GM12878 (cell line): ENCODE measurements around the gene NPC1.
A peak's percentile ranks its signal among the peaks of the same experiment; 100 is the strongest.

ENCODE experiments used
- CREB1 ChIP-seq: IDR thresholded peaks from 2 replicates; pipeline ENCODE4 v1.6.1; 2012; ENCODE audit warnings: low read depth, mild to moderate bottlenecking, inconsistent platforms
- CTCF ChIP-seq, 3 experiments: IDR thresholded peaks in 2 of 3; conservative IDR thresholded peaks in 1 of 3; 2 replicates each; pipeline ENCODE4 v1.5.1; 2011; ENCODE audit warnings: low read depth in 3 of 3, low read length in 3 of 3, mild to moderate bottlenecking in 3 of 3, control low read depth in 2 of 3, moderate library complexity in 2 of 3, inconsistent platforms in 1 of 3, mixed read lengths in 1 of 3; ENCODE audit not compliant: control insufficient read depth in 2 of 3, insufficient read depth in 1 of 3; ENCODE audit errors: extremely low read depth in 1 of 3
- E2F4 ChIP-seq: IDR thresholded peaks from 2 replicates; pipeline ENCODE4 v1.6.1; 2012; ENCODE audit warnings: low read depth, low read length, improper control_type of control experiment
- EZH2 ChIP-seq: IDR thresholded peaks from 2 replicates; pipeline ENCODE4 v1.6.1; 2012; ENCODE audit warnings: low read depth, mild to moderate bottlenecking, control low read depth, inconsistent platforms, low read length, borderline replicate concordance; ENCODE audit not compliant: control insufficient read depth
- KDM1A ChIP-seq: fragments of 200-600 bp; sonication (generic); IDR thresholded peaks from 2 replicates; pipeline ENCODE4 v1.6.1; 2016; ENCODE audit warnings: borderline replicate concordance
- MYC ChIP-seq: IDR thresholded peaks from 2 replicates; pipeline ENCODE4 v1.6.1; 2011; ENCODE audit warnings: mild to moderate bottlenecking, low read length, moderate library complexity, inconsistent platforms; ENCODE audit not compliant: insufficient read depth, insufficient replicate concordance, insufficient read length, severe bottlenecking
- POLR2A ChIP-seq: IDR thresholded peaks from 2 replicates; pipeline ENCODE4 v1.6.1; 2011; ENCODE audit warnings: low read depth, mild to moderate bottlenecking, low read length
- POLR2AphosphoS5 ChIP-seq: IDR thresholded peaks from 2 replicates; pipeline ENCODE4 v1.6.1; 2011; ENCODE audit warnings: mild to moderate bottlenecking, low read length, inconsistent platforms
- REST ChIP-seq: IDR thresholded peaks from 2 replicates; pipeline ENCODE4 v1.6.1; 2012; ENCODE audit warnings: mild to moderate bottlenecking, low read depth, low read length
- SIN3A ChIP-seq: IDR thresholded peaks from 2 replicates; pipeline ENCODE4 v1.6.1; 2012; ENCODE audit warnings: low read depth, low read length, improper control_type of control experiment
- USF1 ChIP-seq: IDR thresholded peaks from 2 replicates; pipeline ENCODE4 v1.6.1; 2011; ENCODE audit warnings: borderline replicate concordance, low read depth, mild to moderate bottlenecking, moderate library complexity, mixed read lengths, low read length; ENCODE audit not compliant: insufficient read depth; ENCODE audit errors: extremely low read length
- USF2 ChIP-seq: IDR thresholded peaks from 2 replicates; pipeline ENCODE4 v1.6.1; 2011; ENCODE audit warnings: low read depth, low read length, improper control_type of control experiment, borderline replicate concordance
- ZBTB11 ChIP-seq: fragments of 450-650 bp; formaldehyde crosslinking; IDR thresholded peaks from 2 replicates; pipeline ENCODE4 v1.5.0; 2022; ENCODE audit warnings: mild to moderate bottlenecking, missing genetic modification characterization

GRCh38 chr18:23629444-23629946, 43.2 kb upstream of the NPC1 start:
- TF ChIP-seq EZH2 (no peak), ZBTB11 (no peak), CTCF (IDR thresholded peaks at IDR 0.05 in 2 of 3, conservative IDR thresholded peaks at IDR 0.05 in 1 of 3; ENCODE audit: control insufficient read depth in 2 of 3, extremely low read depth in 1 of 3, insufficient read depth in 1 of 3, low read depth in 3 of 3, low read length in 3 of 3) (peak in 2 of 3 experiments; percentile 14 to 47; a peak in 2 of 6 replicates), POLR2A (no peak), E2F4 (no peak), POLR2AphosphoS5 (no peak), USF1 (no peak), KDM1A (no peak), USF2 (no peak), CREB1 (0 out of 2 replicates have a peak, but pooled peaks have one; percentile 30), SIN3A (no peak), MYC (no peak), REST (no peak)
